ENCODE measurements around the gene RET. TPM values are rescaled to one million over a fixed set of nuclear protein-coding genes. Genes with fewer than 3 reads are reported as not detected.

RET gene
- total and polyA plus RNA-seq, 2 of the 13 experiments (the other 11 are each of a cell fraction or from before 2014, with no cell fraction given) = 0.02 TPM; not detected in 1

DNA sequence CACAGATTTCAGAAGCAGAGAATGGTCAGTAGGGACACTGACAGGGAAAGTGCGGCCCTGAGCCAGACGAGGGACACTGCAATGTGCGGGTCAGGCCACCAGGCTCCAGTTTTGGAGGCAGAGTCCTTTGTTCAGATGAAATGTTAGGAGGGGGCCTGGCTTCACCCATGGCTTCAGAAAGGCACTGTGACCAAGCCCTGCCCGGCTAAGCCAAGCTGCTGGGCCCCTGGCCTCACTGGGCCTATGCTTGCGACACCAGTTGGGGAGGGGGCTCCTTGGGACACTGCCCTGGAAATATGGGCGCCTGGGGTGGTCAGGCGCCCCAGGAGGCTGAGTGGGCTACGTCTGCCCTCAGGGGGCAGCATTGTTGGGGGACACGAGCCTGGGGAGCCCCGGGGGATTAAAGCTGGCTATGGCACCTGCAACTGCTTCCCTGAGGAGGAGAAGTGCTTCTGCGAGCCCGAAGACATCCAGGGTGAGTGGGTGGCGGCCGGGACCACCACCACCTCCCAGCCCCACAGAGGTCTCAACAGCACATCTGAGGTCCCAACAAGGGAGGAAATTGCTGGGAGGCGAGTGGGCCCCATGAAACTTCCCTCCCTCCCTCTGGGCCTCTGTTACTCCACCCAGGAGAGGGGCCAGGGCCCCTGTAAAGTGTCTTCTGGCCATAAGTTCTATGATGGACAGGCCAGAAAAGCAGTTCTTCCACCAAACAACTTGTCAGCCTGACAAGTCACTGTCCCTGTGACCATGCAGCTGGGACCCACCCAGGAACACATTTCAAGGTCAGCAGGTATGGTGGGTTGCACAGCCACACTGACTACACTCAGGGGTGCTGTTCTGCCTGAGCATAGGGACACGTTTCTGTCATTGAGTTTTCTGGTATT is 36.6 kb downstream of the RET start:
- Histone ChIP-seq H3K9me3 (ENCODE audit: low read length) (no peaks in the 10 kb centered on the region), H3K27me3 (ENCODE audit: control insufficient read depth in 1 of 2, insufficient read depth in 2 of 2, low read length in 2 of 2) (peaks cover 2 to 23% of the 10 kb centered on the region in 2 experiments; a peak in 4 of 5 replicates), H2AFZ (ENCODE audit: low read length) (no peak overlapping the region), H3K27ac (ENCODE audit: extremely low read length, insufficient read depth, low read length) (no peak overlapping the region), H4K20me1 (ENCODE audit: insufficient read depth, low read length) (no peaks in the 10 kb centered on the region), H3K4me3 (replicated peaks in 1 of 3; ENCODE audit: insufficient read depth in 1 of 3, low read depth in 2 of 3, low read length in 3 of 3) (no peak overlapping the region), H3K9ac (ENCODE audit: insufficient read depth, low read depth, low read length) (no peak overlapping the region), H3K4me2 (ENCODE audit: low read depth, low read length) (no peak overlapping the region), H3K79me2 (ENCODE audit: insufficient read depth, low read length) (no peaks in the 10 kb centered on the region), H3K36me3 (replicated peaks in 1 of 2; ENCODE audit: control insufficient read depth in 1 of 2, insufficient read depth in 2 of 2, low read length in 2 of 2) (no peaks in the 10 kb centered on the region), H3K4me1 (ENCODE audit: insufficient read depth, low read length) (peaks cover 16% of the 10 kb centered on the region)
- in situ Hi-C loops (cut with HindIII; ENCODE audit: extremely low pct_ligation_motif_present, low pct_unique_long_range_greater_than_20kb) (no loop called here), intact Hi-C loops (cut with micrococcal nuclease; ENCODE audit: unreplicated experiment) (no loop called here)
- ChIA-PET CTCF (ENCODE audit: low intra/inter-chr PET ratio, low total read pairs) (no interaction called here), POLR2A (no interaction called here)
- 40% methylated on average over 6 of the region's 16 CpGs for WGBS (ENCODE audit: low lambda C conversion rate)
- ATAC-seq (no peak), FAIRE-seq (no peak), DNase-seq (ENCODE audit: low spot score) (no peak)
- no peak for TF ChIP-seq ZNF703 (CRISPR knock-in tag; IDR thresholded peaks at IDR 0.05; ENCODE audit: borderline replicate concordance)
- no TSS peak for BruUV-seq (replicated peaks)

DNA sequence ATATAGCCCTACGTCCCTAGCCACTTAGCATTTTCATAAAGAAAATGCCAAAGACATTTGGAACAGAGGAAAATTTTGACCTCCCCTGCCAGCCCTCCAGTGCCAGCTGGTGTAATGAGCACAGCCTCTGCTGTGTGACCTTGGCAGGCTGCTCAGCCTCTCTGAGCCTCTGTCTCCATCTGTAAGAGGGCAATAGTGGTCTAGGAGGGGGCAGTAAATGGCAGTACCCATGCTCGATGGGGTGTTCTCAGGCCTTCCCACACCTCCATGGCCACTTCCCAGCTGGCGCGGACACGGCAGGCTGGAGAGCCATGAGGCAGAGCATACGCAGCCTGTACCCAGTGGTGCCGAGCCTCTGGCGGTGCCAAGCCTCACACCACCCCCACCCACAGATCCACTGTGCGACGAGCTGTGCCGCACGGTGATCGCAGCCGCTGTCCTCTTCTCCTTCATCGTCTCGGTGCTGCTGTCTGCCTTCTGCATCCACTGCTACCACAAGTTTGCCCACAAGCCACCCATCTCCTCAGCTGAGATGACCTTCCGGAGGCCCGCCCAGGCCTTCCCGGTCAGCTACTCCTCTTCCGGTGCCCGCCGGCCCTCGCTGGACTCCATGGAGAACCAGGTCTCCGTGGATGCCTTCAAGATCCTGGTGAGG is 37.3 kb downstream of the RET start:
- Histone ChIP-seq H3K79me2 (ENCODE audit: insufficient read depth, low read length) (no peaks in the 10 kb centered on the region), H2AFZ (ENCODE audit: low read length) (no peak overlapping the region), H3K4me2 (ENCODE audit: low read depth, low read length) (no peak overlapping the region), H3K27me3 (ENCODE audit: control insufficient read depth in 1 of 2, insufficient read depth in 2 of 2, low read length in 2 of 2) (peaks cover 2 to 27% of the 10 kb centered on the region in 2 experiments; a peak in 4 of 5 replicates), H3K27ac (ENCODE audit: extremely low read length, insufficient read depth, low read length) (no peak overlapping the region), H3K4me3 (replicated peaks in 1 of 3; ENCODE audit: insufficient read depth in 1 of 3, low read depth in 2 of 3, low read length in 3 of 3) (no peak overlapping the region), H3K36me3 (replicated peaks in 1 of 2; ENCODE audit: control insufficient read depth in 1 of 2, insufficient read depth in 2 of 2, low read length in 2 of 2) (no peaks in the 10 kb centered on the region), H3K4me1 (ENCODE audit: insufficient read depth, low read length) (peaks cover 16% of the 10 kb centered on the region), H3K9me3 (ENCODE audit: low read length) (no peaks in the 10 kb centered on the region), H3K9ac (ENCODE audit: insufficient read depth, low read depth, low read length) (no peak overlapping the region), H4K20me1 (ENCODE audit: insufficient read depth, low read length) (no peaks in the 10 kb centered on the region)
- DNase-seq (ENCODE audit: low spot score) (no peak), FAIRE-seq (no peak), ATAC-seq (no peak)
- intact Hi-C loops (cut with micrococcal nuclease; ENCODE audit: unreplicated experiment) (no loop called here), in situ Hi-C loops (cut with HindIII; ENCODE audit: extremely low pct_ligation_motif_present, low pct_unique_long_range_greater_than_20kb) (no loop called here)
- no TSS peak for BruUV-seq (replicated peaks)
- 41% methylated on average over 15 of the region's 24 CpGs for WGBS (ENCODE audit: low lambda C conversion rate)
- TF ChIP-seq, protein P1, sequence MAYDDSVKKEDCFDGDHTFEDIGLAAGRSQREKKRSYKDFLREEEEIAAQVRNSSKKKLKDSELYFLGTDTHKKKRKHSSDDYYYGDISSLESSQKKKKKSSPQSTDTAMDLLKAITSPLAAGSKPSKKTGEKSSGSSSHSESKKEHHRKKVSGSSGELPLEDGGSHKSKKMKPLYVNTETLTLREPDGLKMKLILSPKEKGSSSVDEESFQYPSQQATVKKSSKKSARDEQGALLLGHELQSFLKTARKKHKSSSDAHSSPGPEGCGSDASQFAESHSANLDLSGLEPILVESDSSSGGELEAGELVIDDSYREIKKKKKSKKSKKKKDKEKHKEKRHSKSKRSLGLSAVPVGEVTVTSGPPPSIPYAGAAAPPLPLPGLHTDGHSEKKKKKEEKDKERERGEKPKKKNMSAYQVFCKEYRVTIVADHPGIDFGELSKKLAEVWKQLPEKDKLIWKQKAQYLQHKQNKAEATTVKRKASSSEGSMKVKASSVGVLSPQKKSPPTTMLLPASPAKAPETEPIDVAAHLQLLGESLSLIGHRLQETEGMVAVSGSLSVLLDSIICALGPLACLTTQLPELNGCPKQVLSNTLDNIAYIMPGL (CRISPR knock-in tag; IDR thresholded peaks at IDR 0.05; ENCODE audit: borderline replicate concordance in 1 of 2, low read depth in 1 of 2) = no peak
- TF ChIP-seq RAD21 (CRISPR knock-in tag; IDR thresholded peaks at IDR 0.05) (no peak), HNRNPH1 (optimal IDR thresholded peaks at IDR 0.05; ENCODE audit: low read depth, low read length) (no peak), ZNF768 (CRISPR knock-in tag; IDR thresholded peaks at IDR 0.05) (peak; percentile 94), ARHGAP35 (CRISPR knock-in tag; IDR thresholded peaks at IDR 0.05; ENCODE audit: borderline replicate concordance) (no peak), RARG (CRISPR knock-in tag; IDR thresholded peaks at IDR 0.05; ENCODE audit: low read depth) (no peak), NFYC (CRISPR knock-in tag; IDR thresholded peaks at IDR 0.05) (no peak)
- TF ChIP-seq, protein P2, sequence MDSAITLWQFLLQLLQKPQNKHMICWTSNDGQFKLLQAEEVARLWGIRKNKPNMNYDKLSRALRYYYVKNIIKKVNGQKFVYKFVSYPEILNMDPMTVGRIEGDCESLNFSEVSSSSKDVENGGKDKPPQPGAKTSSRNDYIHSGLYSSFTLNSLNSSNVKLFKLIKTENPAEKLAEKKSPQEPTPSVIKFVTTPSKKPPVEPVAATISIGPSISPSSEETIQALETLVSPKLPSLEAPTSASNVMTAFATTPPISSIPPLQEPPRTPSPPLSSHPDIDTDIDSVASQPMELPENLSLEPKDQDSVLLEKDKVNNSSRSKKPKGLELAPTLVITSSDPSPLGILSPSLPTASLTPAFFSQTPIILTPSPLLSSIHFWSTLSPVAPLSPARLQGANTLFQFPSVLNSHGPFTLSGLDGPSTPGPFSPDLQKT (CRISPR knock-in tag; IDR thresholded peaks at IDR 0.05; ENCODE audit: borderline replicate concordance) = no peak
- TF ChIP-seq, protein P3, sequence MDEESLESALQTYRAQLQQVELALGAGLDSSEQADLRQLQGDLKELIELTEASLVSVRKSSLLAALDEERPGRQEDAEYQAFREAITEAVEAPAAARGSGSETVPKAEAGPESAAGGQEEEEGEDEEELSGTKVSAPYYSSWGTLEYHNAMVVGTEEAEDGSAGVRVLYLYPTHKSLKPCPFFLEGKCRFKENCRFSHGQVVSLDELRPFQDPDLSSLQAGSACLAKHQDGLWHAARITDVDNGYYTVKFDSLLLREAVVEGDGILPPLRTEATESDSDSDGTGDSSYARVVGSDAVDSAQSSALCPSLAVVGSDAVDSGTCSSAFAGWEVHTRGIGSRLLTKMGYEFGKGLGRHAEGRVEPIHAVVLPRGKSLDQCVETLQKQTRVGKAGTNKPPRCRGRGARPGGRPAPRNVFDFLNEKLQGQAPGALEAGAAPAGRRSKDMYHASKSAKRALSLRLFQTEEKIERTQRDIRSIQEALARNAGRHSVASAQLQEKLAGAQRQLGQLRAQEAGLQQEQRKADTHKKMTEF (CRISPR knock-in tag; IDR thresholded peaks at IDR 0.05) = no peak
- CTCF ChIA-PET (ENCODE audit: low intra/inter-chr PET ratio, low total read pairs) = no interaction called here
- POLR2A ChIA-PET = no interaction called here

All from HepG2 (cell line).